Spleen (tissue), 7 donors: Measurements from ENCODE around the gene MGST2.

Source experiments
- POLR2A ChIP-seq, 3 donors: fragments of 450-650 bp; IDR thresholded peaks; one replicate each; pipeline ENCODE4 v1.5.1; 2017; ENCODE audit warnings: antibody characterized with exemption in 3 of 3, mild to moderate bottlenecking in 1 of 3
- TF ChIP-seq, protein P1 (sequence below), 11 experiments: fragments of 200-600 bp in 7 of 11; fragments of 450-650 bp in 4 of 11; sonication (generic) in 4 of 11; IDR thresholded peaks in 8 of 11; conservative IDR thresholded peaks in 3 of 11; 1 replicate in 7 of 11; 2 replicates in 4 of 11; pipeline versions ENCODE4 v1.4.0 to v1.8.0; 2016 to 2021; ENCODE audit warnings: antibody characterized with exemption in 11 of 11, inconsistent platforms in 4 of 11, mild to moderate bottlenecking in 1 of 11
- donor health status: DM: no; HTN: no; CAD: no; lungs with moderate emphysema.
- donor health status: DM: no; HTN: no; CAD: no.
- donor health status: DM: no; HTN: no; CAD: no.

DNA sequence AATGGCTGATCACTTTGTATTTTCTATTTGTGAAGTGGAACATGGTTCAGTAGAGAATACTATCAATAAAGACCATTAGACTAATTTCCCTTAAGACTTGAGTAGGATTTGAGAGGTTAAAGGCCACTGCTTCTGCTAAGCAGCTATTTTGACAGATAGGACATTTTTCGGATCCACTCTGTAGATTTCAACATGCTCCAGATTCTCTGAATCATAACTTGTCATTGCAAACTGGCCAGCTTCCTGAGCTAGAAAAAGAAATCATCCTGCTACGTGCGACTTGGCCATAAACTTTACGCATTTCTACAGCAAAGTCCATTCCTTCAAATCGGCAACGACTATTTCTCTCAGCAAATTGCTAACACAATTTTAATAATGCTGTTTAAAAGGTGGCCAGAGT is 55.2 kb downstream of the MGST2 start:
- TF ChIP-seq, protein P1, sequence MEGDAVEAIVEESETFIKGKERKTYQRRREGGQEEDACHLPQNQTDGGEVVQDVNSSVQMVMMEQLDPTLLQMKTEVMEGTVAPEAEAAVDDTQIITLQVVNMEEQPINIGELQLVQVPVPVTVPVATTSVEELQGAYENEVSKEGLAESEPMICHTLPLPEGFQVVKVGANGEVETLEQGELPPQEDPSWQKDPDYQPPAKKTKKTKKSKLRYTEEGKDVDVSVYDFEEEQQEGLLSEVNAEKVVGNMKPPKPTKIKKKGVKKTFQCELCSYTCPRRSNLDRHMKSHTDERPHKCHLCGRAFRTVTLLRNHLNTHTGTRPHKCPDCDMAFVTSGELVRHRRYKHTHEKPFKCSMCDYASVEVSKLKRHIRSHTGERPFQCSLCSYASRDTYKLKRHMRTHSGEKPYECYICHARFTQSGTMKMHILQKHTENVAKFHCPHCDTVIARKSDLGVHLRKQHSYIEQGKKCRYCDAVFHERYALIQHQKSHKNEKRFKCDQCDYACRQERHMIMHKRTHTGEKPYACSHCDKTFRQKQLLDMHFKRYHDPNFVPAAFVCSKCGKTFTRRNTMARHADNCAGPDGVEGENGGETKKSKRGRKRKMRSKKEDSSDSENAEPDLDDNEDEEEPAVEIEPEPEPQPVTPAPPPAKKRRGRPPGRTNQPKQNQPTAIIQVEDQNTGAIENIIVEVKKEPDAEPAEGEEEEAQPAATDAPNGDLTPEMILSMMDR (IDR thresholded peaks at IDR 0.05 in 8 of 11, conservative IDR thresholded peaks at IDR 0.05 in 3 of 11): no peak
- TF ChIP-seq POLR2A (IDR thresholded peaks at IDR 0.05): no peak
